Activated B cell treated with CpG ODN at 0.5 μM for 24 hours (primary cell): ENCODE measurements around the gene SMG6. TPM values are rescaled to one million over a fixed set of nuclear protein-coding genes. Genes with fewer than 3 reads are reported as not detected.

Source experiments
- ATAC-seq: fragments of 200-7000 bp; cut with Tn5 transposase; one replicate; pipeline ENCODE4 v1.10.0; 2021; ENCODE audit warnings: low read depth, mild to moderate bottlenecking, moderate library complexity
- CTCF ChIA-PET: fragments of 350-600 bp; sonication (Branson Sonifier 250); formaldehyde crosslinking; loops from one replicate; lab custom pipeline; 2021; ENCODE audit warnings: antibody characterized with exemption; lab: Charles Lee
- POLR2A ChIA-PET: fragments of 350-600 bp; sonication (Branson Sonifier 250); formaldehyde crosslinking; loops from one replicate; lab custom pipeline; 2021; ENCODE audit warnings: antibody characterized with exemption; lab: Charles Lee
- DNase-seq: peaks from one replicate; pipeline ENCODE4 v3.0.0; 2022
- H3K27ac Mint-ChIP-seq: one replicate; pipeline ENCODE4 v1.8.0; 2020; ENCODE audit warnings: mixed read lengths
- H3K27me3 Mint-ChIP-seq: one replicate; pipeline ENCODE4 v1.8.0; 2021; ENCODE audit warnings: mixed read lengths
- H3K36me3 Mint-ChIP-seq: one replicate; pipeline ENCODE4 v1.8.0; 2021; ENCODE audit warnings: low read depth, mixed read lengths
- H3K4me1 Mint-ChIP-seq: one replicate; pipeline ENCODE4 v1.8.0; 2021; ENCODE audit warnings: mixed read lengths
- H3K4me3 Mint-ChIP-seq: one replicate; pipeline ENCODE4 v1.8.0; 2020; ENCODE audit warnings: mild to moderate bottlenecking, mixed read lengths
- H3K9me3 Mint-ChIP-seq: one replicate; pipeline ENCODE4 v1.8.0; 2020; ENCODE audit warnings: mixed read lengths
- CTCF ChIP-seq: fragments of 200-600 bp; IDR thresholded peaks from one replicate; pipeline ENCODE4 v1.8.0; 2022; ENCODE audit warnings: antibody characterized with exemption, mild to moderate bottlenecking
- intact Hi-C: fragments of 100-400 bp; cut with micrococcal nuclease; formaldehyde crosslinking; loops from one replicate; pipeline ENCODE4 v1.15.1; 2024
- total RNA-seq: library from RNA; stranded (reverse); gene quantifications from 2 replicates; pipeline ENCODE4 v1.2.3, GENCODE V29; 2022

Gene SMG6
- total RNA-seq, 1 donor from 2014 or later, result 30.5 TPM

- ATAC-seq (no peak), DNase-seq (no peak)
- no peak for TF ChIP-seq CTCF
- ChIA-PET CTCF (interaction anchor here (1.1 kb wide), 1 partner anchor 14 kb away, joined by 3 read pairs; no protein-coding TSS in a partner anchor), POLR2A (no interaction called here)
- Mint-ChIP-seq H3K36me3 (no peaks in the 10 kb centered on the region), H3K4me3 (no peak overlapping the region), H3K27me3 (no peaks in the 10 kb centered on the region), H3K4me1 (no peaks in the 10 kb centered on the region), H3K9me3 (no peaks in the 10 kb centered on the region), H3K27ac (no peak overlapping the region)
- intact Hi-C loops, result no loop called here
Measured at GRCh38 chr17:2312736-2313135, 9.2 kb upstream of the SMG6 start.

GRCh38 chr17:2309338-2310154 is 6.0 kb upstream of the SMG6 start:
- peaks cover 4% of the 10 kb centered on the region for H3K4me1 Mint-ChIP-seq
- ChIA-PET POLR2A (no interaction called here), CTCF (interaction anchor here (0.9 kb wide), 1 partner anchor 1759 kb away, joined by 3 read pairs; no protein-coding TSS in a partner anchor)
- no peak for TF ChIP-seq CTCF
- intact Hi-C loops, result no loop called here
- no peak for DNase-seq
- H3K4me3 Mint-ChIP-seq, result no peak overlapping the region
- no peaks in the 10 kb centered on the region for H3K36me3 Mint-ChIP-seq
- H3K27ac Mint-ChIP-seq, result no peak overlapping the region
- ATAC-seq, result no peak
- H3K27me3 Mint-ChIP-seq, result no peaks in the 10 kb centered on the region
- no peaks in the 10 kb centered on the region for H3K9me3 Mint-ChIP-seq

GRCh38 chr17:2304931-2305330 is 1.3 kb upstream of the SMG6 start:
- H3K4me3 Mint-ChIP-seq, result peak overlapping the region; percentile 88
- intact Hi-C loops, result loop anchor here (5.0 kb wide), 1 partner anchor 1308 kb away; the partner anchor contains the start of gene TIMM22
- no peaks in the 10 kb centered on the region for H3K9me3 Mint-ChIP-seq
- TF ChIP-seq CTCF, result no peak
- no peaks in the 10 kb centered on the region for H3K27me3 Mint-ChIP-seq
- peaks cover 14% of the 10 kb centered on the region for H3K4me1 Mint-ChIP-seq
- POLR2A ChIA-PET, result interaction anchor here (0.8 to 3.5 kb wide), 2 partner anchors 31 to 81 kb away, joined by 3 to 25 read pairs; partner anchors contain the start of gene TSR1
- peaks cover 7% of the 10 kb centered on the region for H3K36me3 Mint-ChIP-seq
- ATAC-seq (no peak), DNase-seq (no peak)
- CTCF ChIA-PET, result interaction anchor here (2.5 kb wide), 1 partner anchor 48 kb away, joined by 8 read pairs; no protein-coding TSS in a partner anchor
- no peak overlapping the region for H3K27ac Mint-ChIP-seq

- Mint-ChIP-seq H3K27me3 (no peaks in the 10 kb centered on the region), H3K9me3 (no peaks in the 10 kb centered on the region), H3K4me1 (peaks cover 14% of the 10 kb centered on the region), H3K4me3 (peak overlapping the region; percentile 88), H3K36me3 (peaks cover 18% of the 10 kb centered on the region), H3K27ac (peak overlapping the region; percentile 65)
- ChIA-PET POLR2A (interaction anchor here (0.6 to 3.5 kb wide), 12 partner anchors 12 to 671 kb away, joined by 3 to 25 read pairs (median 5); partner anchors contain the start of genes PAFAH1B1 and TSR1), CTCF (interaction anchor here (2.5 kb wide), 1 partner anchor 50 kb away, joined by 8 read pairs; no protein-coding TSS in a partner anchor)
- no peak for DNase-seq
- intact Hi-C loops, result loop anchor here (1.0 to 5.0 kb wide), 3 partner anchors 34 to 1305 kb away; partner anchors contain the start of genes MNT, TIMM22 and TSR1
- no peak for TF ChIP-seq CTCF
- ATAC-seq, result no peak
Measured at GRCh38 chr17:2302778-2303203, 794 bp downstream of the SMG6 start.

GRCh38 chr17:2299756-2300155 is 3.8 kb downstream of the SMG6 start:
- DNase-seq (no peak), ATAC-seq (no peak)
- H3K36me3 Mint-ChIP-seq, result peaks cover 47% of the 10 kb centered on the region
- intact Hi-C loops, result loop anchor here (5.0 kb wide), 1 partner anchor 1302 kb away; the partner anchor contains the start of gene TIMM22
- peaks cover 11% of the 10 kb centered on the region for H3K4me1 Mint-ChIP-seq
- TF ChIP-seq CTCF, result no peak
- H3K27ac Mint-ChIP-seq, result no peak overlapping the region
- CTCF ChIA-PET, result no interaction called here
- no peaks in the 10 kb centered on the region for H3K27me3 Mint-ChIP-seq
- POLR2A ChIA-PET, result no interaction called here
- no peak overlapping the region for H3K4me3 Mint-ChIP-seq
- no peaks in the 10 kb centered on the region for H3K9me3 Mint-ChIP-seq
